ENCODE measurements around the gene RASSF3.
A peak's percentile ranks its signal among the peaks of the same experiment; 100 is the strongest.

Gene RASSF3, protein sequence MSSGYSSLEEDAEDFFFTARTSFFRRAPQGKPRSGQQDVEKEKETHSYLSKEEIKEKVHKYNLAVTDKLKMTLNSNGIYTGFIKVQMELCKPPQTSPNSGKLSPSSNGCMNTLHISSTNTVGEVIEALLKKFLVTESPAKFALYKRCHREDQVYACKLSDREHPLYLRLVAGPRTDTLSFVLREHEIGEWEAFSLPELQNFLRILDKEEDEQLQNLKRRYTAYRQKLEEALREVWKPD

DNA sequence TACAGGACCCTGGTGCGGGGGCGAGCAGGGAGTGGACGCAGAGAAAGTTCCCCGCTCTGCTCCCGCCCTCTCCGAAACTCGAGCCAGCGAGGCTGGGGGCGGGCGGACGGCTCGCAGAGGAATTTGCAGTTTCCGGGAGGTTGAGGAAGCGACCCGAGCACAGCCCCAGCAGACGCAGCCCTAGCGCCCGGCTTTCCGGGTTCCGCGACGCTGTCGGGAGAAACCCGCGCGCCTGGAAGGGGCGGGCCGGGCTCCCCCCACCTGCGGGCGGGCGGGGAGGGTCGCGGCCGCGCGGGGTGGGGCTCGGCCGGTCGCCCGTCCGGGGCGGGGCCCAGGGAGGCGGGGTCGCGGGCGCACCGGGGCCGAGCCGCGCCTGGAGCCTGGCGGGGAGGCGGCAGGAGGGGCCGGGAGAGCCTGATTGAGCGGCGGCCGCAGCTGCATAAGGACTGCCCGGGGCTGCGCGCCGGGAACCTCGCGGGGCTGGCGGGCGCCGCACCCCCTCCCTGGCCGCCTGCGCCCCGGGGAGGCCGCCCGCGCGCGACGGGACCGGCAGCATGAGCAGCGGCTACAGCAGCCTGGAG is at the start of gene RASSF3:
TSS of gene RASSF3 (plus strand) at position 417 of the 581 bp plus-strand sequence. CDS start at position 555, 138 bp downstream.
- H3K4me3 ChIP-seq (ENCODE audit: low read depth, low read length), result peak within 1 kb of the TSS; percentile 95
- TF ChIP-seq, protein P1, sequence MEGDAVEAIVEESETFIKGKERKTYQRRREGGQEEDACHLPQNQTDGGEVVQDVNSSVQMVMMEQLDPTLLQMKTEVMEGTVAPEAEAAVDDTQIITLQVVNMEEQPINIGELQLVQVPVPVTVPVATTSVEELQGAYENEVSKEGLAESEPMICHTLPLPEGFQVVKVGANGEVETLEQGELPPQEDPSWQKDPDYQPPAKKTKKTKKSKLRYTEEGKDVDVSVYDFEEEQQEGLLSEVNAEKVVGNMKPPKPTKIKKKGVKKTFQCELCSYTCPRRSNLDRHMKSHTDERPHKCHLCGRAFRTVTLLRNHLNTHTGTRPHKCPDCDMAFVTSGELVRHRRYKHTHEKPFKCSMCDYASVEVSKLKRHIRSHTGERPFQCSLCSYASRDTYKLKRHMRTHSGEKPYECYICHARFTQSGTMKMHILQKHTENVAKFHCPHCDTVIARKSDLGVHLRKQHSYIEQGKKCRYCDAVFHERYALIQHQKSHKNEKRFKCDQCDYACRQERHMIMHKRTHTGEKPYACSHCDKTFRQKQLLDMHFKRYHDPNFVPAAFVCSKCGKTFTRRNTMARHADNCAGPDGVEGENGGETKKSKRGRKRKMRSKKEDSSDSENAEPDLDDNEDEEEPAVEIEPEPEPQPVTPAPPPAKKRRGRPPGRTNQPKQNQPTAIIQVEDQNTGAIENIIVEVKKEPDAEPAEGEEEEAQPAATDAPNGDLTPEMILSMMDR (IDR thresholded peaks at IDR 0.05; ENCODE audit: borderline replicate concordance, insufficient read depth, low read depth, low read length), result no peak

DNA sequence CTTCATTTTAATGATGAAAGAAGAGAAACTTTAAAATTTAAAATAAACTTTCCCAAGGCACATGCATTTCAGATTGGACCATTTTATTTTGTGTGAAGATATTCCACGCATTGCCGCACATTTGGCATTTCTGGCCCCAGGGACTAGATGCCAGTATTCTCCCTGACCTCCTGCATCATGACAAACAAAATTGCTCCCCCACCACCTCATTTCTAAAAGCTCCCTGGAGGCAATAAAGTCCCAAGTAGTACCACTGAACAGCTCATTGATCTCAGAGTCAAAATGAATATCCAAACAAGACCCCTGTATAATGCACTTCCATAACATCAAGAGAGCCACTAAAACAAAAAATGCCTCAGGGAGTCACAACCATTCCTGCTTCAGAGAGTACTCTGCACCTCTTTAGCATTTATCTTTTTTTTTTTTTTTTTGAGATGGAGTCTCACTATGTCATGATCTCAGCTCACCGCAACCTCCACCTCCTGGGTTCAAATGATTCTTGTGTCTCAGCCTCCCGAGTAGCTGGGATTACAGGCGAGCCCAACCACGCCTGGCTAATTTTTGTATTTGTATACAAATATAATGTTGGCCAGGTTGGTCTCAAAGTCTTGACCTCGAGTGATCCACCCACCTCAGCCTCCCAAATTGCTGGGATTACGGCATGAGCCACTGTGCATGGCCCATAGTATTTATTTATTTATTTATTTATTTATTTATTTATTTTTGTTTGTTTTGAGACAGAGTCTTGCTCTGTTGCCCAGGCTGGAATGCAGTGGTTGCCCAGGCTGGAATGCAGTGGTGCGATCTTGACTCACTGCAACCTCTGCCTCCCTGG is 48.8 kb upstream of the RASSF3 start:
- TF ChIP-seq, protein P1 (IDR thresholded peaks at IDR 0.05; ENCODE audit: borderline replicate concordance, insufficient read depth, low read depth, low read length), result no peak
- H3K4me3 ChIP-seq (ENCODE audit: low read depth, low read length), result no peak overlapping the region

DNA sequence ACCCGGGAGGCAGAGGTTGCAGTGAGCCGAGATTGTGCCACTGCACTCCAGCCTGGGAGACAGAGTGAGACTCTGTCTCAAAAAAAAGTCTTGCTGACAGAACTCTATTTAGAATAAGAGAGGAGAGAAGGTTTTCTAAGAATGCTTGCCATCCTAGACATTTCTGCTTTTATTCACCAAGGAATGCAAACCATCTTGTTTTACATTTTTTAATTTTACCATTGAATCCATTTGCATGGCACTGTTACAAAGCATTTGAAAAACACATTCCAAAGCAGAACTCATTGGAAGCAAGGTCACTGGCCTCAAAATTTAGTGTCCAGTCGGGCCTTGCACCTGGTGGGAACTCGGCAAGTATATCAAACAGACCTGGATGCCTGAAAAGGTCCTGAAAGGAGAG is 44.2 kb upstream of the RASSF3 start:
- TF ChIP-seq, protein P1 (IDR thresholded peaks at IDR 0.05; ENCODE audit: borderline replicate concordance, insufficient read depth, low read depth, low read length), result no peak
- H3K4me3 ChIP-seq (ENCODE audit: low read depth, low read length), result no peak overlapping the region

DNA sequence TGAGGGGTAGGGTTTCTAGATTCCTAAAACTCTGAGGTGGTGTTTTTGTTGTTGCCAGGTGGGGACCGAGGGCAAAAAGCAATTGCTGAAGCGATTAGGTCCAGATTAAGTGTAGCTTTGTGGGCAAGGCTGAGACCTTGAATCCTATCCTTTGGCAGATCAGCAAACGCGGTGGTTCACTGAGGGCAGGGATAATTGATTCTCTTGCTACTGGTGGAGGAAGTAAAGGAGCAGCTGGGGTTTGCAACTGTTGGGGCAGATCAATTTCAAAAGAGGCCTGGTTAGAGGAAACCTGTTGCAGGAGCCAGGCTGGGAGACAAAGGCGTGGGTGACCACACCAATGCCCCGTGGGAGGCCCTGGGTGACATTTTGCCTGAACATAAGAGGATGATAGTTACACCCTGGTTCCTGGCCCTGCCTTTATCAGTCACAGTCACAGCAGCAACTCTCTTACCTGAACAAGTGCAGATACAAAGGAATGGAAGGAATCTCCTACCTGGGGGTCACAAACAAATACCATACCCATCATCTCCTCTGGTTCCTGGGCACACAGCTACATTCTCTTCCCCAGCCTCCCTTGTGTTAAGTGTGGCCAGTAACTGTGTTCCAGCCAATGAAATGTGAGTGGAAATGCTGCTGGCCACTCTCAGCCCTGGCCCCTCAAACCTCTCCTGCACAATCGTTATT is 43.3 kb upstream of the RASSF3 start:
- H3K4me3 ChIP-seq (ENCODE audit: low read depth, low read length), result no peak overlapping the region
- TF ChIP-seq, protein P1 (IDR thresholded peaks at IDR 0.05; ENCODE audit: borderline replicate concordance, insufficient read depth, low read depth, low read length), result no peak

DNA sequence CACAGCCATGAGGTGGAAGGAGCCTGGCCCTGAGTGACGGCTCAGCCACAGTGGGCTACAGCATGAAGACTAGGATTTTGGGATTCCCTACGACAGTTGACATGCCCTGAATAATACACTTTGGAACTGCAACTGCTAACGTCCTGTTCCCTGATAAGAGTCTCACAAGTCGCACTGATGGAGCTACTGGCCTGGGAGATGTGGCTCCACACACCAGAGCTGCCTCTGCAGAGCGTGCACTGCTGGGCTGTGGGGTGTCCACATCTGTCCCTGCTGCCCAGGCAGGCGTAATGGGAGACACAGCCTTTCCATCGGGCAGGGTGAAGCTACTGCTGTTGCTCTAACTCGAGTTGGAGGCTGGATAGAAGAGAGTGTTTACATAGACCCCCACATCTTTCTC is 42.7 kb upstream of the RASSF3 start:
- H3K4me3 ChIP-seq (ENCODE audit: low read depth, low read length), result no peak overlapping the region
- TF ChIP-seq, protein P1 (IDR thresholded peaks at IDR 0.05; ENCODE audit: borderline replicate concordance, insufficient read depth, low read depth, low read length), result no peak

DNA sequence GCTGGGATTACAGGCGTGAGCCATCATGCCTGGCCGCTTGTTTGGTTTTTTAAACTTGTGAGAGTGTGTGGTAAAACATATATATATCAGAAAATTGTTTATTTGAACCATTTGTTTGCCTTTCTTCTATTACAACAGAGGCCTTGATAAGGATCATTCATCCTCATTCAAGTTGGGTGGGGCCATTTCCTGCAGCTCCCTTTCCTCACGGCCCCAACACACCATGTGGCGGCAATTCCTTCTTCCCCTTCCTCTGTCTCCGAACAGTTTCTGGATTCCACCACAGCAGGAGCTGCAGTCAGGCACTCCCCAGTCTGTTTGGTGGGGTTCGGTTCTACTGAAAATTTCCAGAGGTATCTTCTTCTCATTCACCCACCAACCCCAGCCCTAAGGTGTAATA is 42.0 kb upstream of the RASSF3 start:
- TF ChIP-seq, protein P1 (IDR thresholded peaks at IDR 0.05; ENCODE audit: borderline replicate concordance, insufficient read depth, low read depth, low read length), result no peak
- H3K4me3 ChIP-seq (ENCODE audit: low read depth, low read length), result no peak overlapping the region
